ENCODE data around the gene LRMDA.

GRCh38 chr10:76433161-76434005, 1002.0 kb downstream of the LRMDA start:
- TF ChIP-seq CTCF (IDR thresholded peaks at IDR 0.05) (no peak), POLR2A (IDR thresholded peaks at IDR 0.05) (no peak), EP300 (IDR thresholded peaks at IDR 0.05) (no peak)

All from tibial nerve (tissue), 4 donors.